Lung (tissue), 12 donors: Measurements from ENCODE around the gene PPARGC1A. TPM values are rescaled to one million over a fixed set of nuclear protein-coding genes. Genes with fewer than 3 reads are reported as not detected.

Source experiments
- ATAC-seq: fragments of 200-7000 bp; cut with Tn5 transposase; one replicate; pipeline ENCODE4 v1.9.1; 2020; ENCODE audit warnings: moderate number of reproducible peaks; ENCODE audit not compliant: insufficient read depth, low FRiP score
- DNase-seq, 3 donors: peaks; one replicate each; pipeline ENCODE4 v3.0.0-alpha.2; 2013 to 2017
- H3K27ac ChIP-seq, 2 donors: one replicate each; pipeline ENCODE4 v1.5.1; 2013; ENCODE audit warnings: mild to moderate bottlenecking in 2 of 2, moderate library complexity in 2 of 2, control low read depth in 1 of 2, inconsistent platforms in 1 of 2, low read depth in 1 of 2, low read length in 1 of 2
- H3K27me3 ChIP-seq, 3 donors: one replicate each; pipeline ENCODE4 v1.5.1; 2013; ENCODE audit warnings: low read length in 2 of 3; ENCODE audit not compliant: control insufficient read depth in 3 of 3, insufficient read depth in 3 of 3
- H3K36me3 ChIP-seq, 4 donors: one replicate each; pipeline ENCODE4 v1.5.1; 2013; ENCODE audit warnings: low read length in 4 of 4, mild to moderate bottlenecking in 1 of 4, moderate library complexity in 1 of 4; ENCODE audit not compliant: control insufficient read depth in 4 of 4, insufficient read depth in 4 of 4
- H3K4me1 ChIP-seq, 5 donors: one replicate each; pipeline ENCODE4 v1.5.1; 2013; ENCODE audit warnings: low read length in 5 of 5, mild to moderate bottlenecking in 2 of 5, moderate library complexity in 1 of 5; ENCODE audit not compliant: control insufficient read depth in 5 of 5, insufficient read depth in 5 of 5
- H3K4me3 ChIP-seq: one replicate; pipeline ENCODE4 v1.5.1; 2013; ENCODE audit warnings: mild to moderate bottlenecking, control low read depth, moderate library complexity
- H3K9ac ChIP-seq, 2 donors: one replicate each; pipeline ENCODE4 v1.5.1; 2013; ENCODE audit warnings: low read length in 2 of 2, control low read depth in 1 of 2; ENCODE audit not compliant: insufficient read depth in 1 of 2
- H3K9me3 ChIP-seq, 4 donors: one replicate each; pipeline ENCODE4 v1.5.1; 2013; ENCODE audit warnings: low read length in 3 of 4, mild to moderate bottlenecking in 1 of 4, moderate library complexity in 1 of 4; ENCODE audit not compliant: control insufficient read depth in 4 of 4, insufficient read depth in 3 of 4
- CTCF ChIP-seq: IDR thresholded peaks from 2 replicates; pipeline ENCODE4 v1.5.1; 2012; ENCODE audit warnings: mild to moderate bottlenecking; ENCODE audit errors: control extremely low read depth, extremely low read depth
- WGBS, 2 donors: extraction: QIAGEN DNeasy Blood & Tissue Kit; methylation state at CpG; one replicate each; pipeline ENCODE4 v1.1.7; 2013; 5-methylcytosine and 5-hydroxymethylcytosine counted together
- polyA plus RNA-seq, 2 donors: library from polyadenylated mRNA; stranded (reverse); fragments of 200-250 nt; gene quantifications; one replicate each; pipeline ENCODE4 v1.2.1, GENCODE V29; 2013
- total RNA-seq, 2 donors: library from RNA; depleted of rRNA in 1 of 2; stranded (reverse); fragments of >200 nt in 1 of 2; gene quantifications; one replicate each; pipeline ENCODE4 v1.2.1, GENCODE V29; 2014 to 2021
- donor health status: control.
- donor health status: control.
- donor health status: Bipolar disorder and iron deficiency.
- donor health status: healthy.
- donor health status: DM: yes; HTN: yes; CAD: no.

The PPARGC1A gene
- total and polyA plus RNA-seq, 4 donors = 1.1 to 17.9 (median 5.1) TPM

GRCh38 chr4:23768541-23768940, 121.3 kb downstream of the PPARGC1A start:
- Histone ChIP-seq H3K36me3 (no peaks in the 10 kb centered on the region), H3K4me3 (no peak overlapping the region), H3K27me3 (no peaks in the 10 kb centered on the region), H3K9ac (no peak overlapping the region), H3K9me3 (no peaks in the 10 kb centered on the region), H3K27ac (no peak overlapping the region), H3K4me1 (peaks cover 0 to 7% (median 0%) of the 10 kb centered on the region in 5 donors)
- DNase-seq (no peak), ATAC-seq (no peak)
- no peak for TF ChIP-seq CTCF
- WGBS, 2 donors = 66 to 73% methylated on average over 1 of the region's 1 CpG

DNA sequence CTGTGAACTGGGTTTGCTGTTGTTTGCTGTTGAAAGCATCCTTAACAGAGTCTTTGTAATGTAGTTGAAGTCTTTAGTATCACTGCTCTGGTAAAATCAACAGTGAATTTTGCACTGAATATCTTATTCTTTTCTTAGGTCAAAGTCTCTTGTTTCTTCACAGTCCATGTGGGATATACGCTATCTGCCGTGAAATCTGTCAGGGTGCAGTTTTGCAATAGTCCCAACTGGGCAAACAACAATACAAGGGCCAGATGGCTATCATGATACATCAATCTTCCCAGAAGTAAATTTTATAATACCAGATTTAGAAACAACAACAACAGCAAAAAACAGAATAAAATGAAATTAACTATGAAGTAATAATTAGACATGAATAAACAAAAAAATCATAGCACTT, 123.5 kb downstream of the PPARGC1A start:
- H3K36me3 ChIP-seq = no peaks in the 10 kb centered on the region
- no peaks in the 10 kb centered on the region for H3K27me3 ChIP-seq
- H3K27ac ChIP-seq = no peak overlapping the region
- ATAC-seq (no peak), DNase-seq (no peak)
- H3K9ac ChIP-seq = no peak overlapping the region
- WGBS, 2 donors = 72 to 84% methylated on average over 2 of the region's 2 CpGs
- H3K4me3 ChIP-seq = no peak overlapping the region
- peaks cover 0 to 7% (median 0%) of the 10 kb centered on the region in 5 donors for H3K4me1 ChIP-seq
- no peak for TF ChIP-seq CTCF
- no peaks in the 10 kb centered on the region for H3K9me3 ChIP-seq

- H3K27me3 ChIP-seq = no peaks in the 10 kb centered on the region
- H3K4me3 ChIP-seq = no peak overlapping the region
- DNase-seq (no peak), ATAC-seq (no peak)
- no peaks in the 10 kb centered on the region for H3K9me3 ChIP-seq
- peaks cover 0 to 4% (median 0%) of the 10 kb centered on the region in 5 donors for H3K4me1 ChIP-seq
- H3K9ac ChIP-seq = no peak overlapping the region
- no peak for TF ChIP-seq CTCF
- WGBS, 2 donors = 56 to 61% methylated on average over 3 of the region's 3 CpGs
- no peak overlapping the region for H3K27ac ChIP-seq
- H3K36me3 ChIP-seq = no peaks in the 10 kb centered on the region
Measured at GRCh38 chr4:23763559-23763958, 126.3 kb downstream of the PPARGC1A start.

GRCh38 chr4:23762551-23762950, 127.3 kb downstream of the PPARGC1A start:
- DNase-seq (no peak), ATAC-seq (no peak)
- 83 to 98% methylated on average over 2 of the region's 2 CpGs for WGBS, 2 donors
- no peaks in the 10 kb centered on the region for H3K27me3 ChIP-seq
- H3K4me3 ChIP-seq = no peak overlapping the region
- no peak for TF ChIP-seq CTCF
- H3K9ac ChIP-seq = no peak overlapping the region
- peaks cover 0 to 4% (median 0%) of the 10 kb centered on the region in 5 donors for H3K4me1 ChIP-seq
- H3K27ac ChIP-seq = no peak overlapping the region
- no peaks in the 10 kb centered on the region for H3K36me3 ChIP-seq
- H3K9me3 ChIP-seq = no peaks in the 10 kb centered on the region
